GM21360 (cell line): ENCODE data around the gene ALX3.

Source experiments
- ATAC-seq: cut with Tn5 transposase; IDR thresholded peaks from one replicate; pipeline ENCODE4 v1.9.1; 2021; ENCODE audit warnings: mild to moderate bottlenecking, moderate library complexity; ENCODE audit not compliant: unreplicated experiment

The ALX3 gene

GRCh38 chr1:110070671-110071242 lies at the start of gene ALX3:
ALX3 (minus strand) TSS chr1:110070672; CDS start chr1:110070612, 60 bp downstream.
- no peak for ATAC-seq

GRCh38 chr1:110119843-110120242 lies 49.4 kb upstream of the ALX3 start:
- ATAC-seq: no peak

GRCh38 chr1:110118636-110119396 lies 48.3 kb upstream of the ALX3 start:
- ATAC-seq: no peak

- ATAC-seq: no peak
Measured at GRCh38 chr1:110114784-110115183, 44.3 kb upstream of the ALX3 start.

- ATAC-seq: no peak
Measured at GRCh38 chr1:110114173-110114572, 43.7 kb upstream of the ALX3 start.

GRCh38 chr1:110113551-110113950 lies 43.1 kb upstream of the ALX3 start:
- ATAC-seq: no peak

GRCh38 chr1:110112656-110113055 lies 42.2 kb upstream of the ALX3 start:
- ATAC-seq: no peak

- ATAC-seq: no peak
Measured at GRCh38 chr1:110112143-110112542, 41.7 kb upstream of the ALX3 start, which contains the start of gene UBL4B. UBL4B (plus strand) TSS chr1:110112443; CDS start chr1:110112535, 92 bp downstream.

- no peak for ATAC-seq
Measured at GRCh38 chr1:110111081-110111480, 40.6 kb upstream of the ALX3 start.

- ATAC-seq: no peak
Measured at GRCh38 chr1:110107867-110108469, 37.5 kb upstream of the ALX3 start.

GRCh38 chr1:110106013-110106941 lies 35.8 kb upstream of the ALX3 start:
- no peak for ATAC-seq

GRCh38 chr1:110102081-110102480 lies 31.6 kb upstream of the ALX3 start:
- no peak for ATAC-seq

- ATAC-seq: no peak
Measured at GRCh38 chr1:110100335-110100734, 29.9 kb upstream of the ALX3 start.

- ATAC-seq: no peak
Measured at GRCh38 chr1:110098222-110099026, 28.0 kb upstream of the ALX3 start.

- ATAC-seq: no peak
Measured at GRCh38 chr1:110097507-110098221, 27.2 kb upstream of the ALX3 start.

GRCh38 chr1:110094931-110095654 lies 24.6 kb upstream of the ALX3 start:
- ATAC-seq: no peak

GRCh38 chr1:110092991-110093390 lies 22.5 kb upstream of the ALX3 start:
- no peak for ATAC-seq

GRCh38 chr1:110091791-110092190 lies 21.3 kb upstream of the ALX3 start:
- ATAC-seq: no peak

- ATAC-seq: no peak
Measured at GRCh38 chr1:110091381-110091780, 20.9 kb upstream of the ALX3 start.
